SK-N-SH treated with all-trans-retinoic acid at 6 μM for 48 hours (cell line): ENCODE measurements around the gene PPP1R26.
"Not testable (repeated sequence)": the region's sequence is repeated elsewhere in the genome, so short reads cannot be mapped to it uniquely, and the experiment has no call there.

Experiments
- ATAC-seq: fragments of 200-7000 bp; cut with Tn5 transposase; 3 replicates; pipeline ENCODE4 v1.9.1; 2020; ENCODE audit warnings: mild to moderate bottlenecking, moderate library complexity
- CSDC2 ChIP-seq: fragments of 250-450 bp; sonication (Bioruptor Pico); IDR thresholded peaks from 2 replicates; pipeline ENCODE4 v1.5.0; 2020; ENCODE audit warnings: mild to moderate bottlenecking, moderate library complexity
- ESRRG ChIP-seq: fragments of 250-450 bp; sonication (Bioruptor Pico); IDR thresholded peaks from 2 replicates; pipeline ENCODE4 v1.6.1; 2021; ENCODE audit warnings: mild to moderate bottlenecking
- GLIS3 ChIP-seq: fragments of 250-450 bp; sonication (Bioruptor Pico); IDR thresholded peaks from 2 replicates; pipeline ENCODE4 v1.5.0; 2020; ENCODE audit warnings: mild to moderate bottlenecking, moderate library complexity
- OSR1 ChIP-seq: fragments of 250-450 bp; sonication (Bioruptor Pico); IDR thresholded peaks from 2 replicates; pipeline ENCODE4 v1.8.0; 2022; ENCODE audit warnings: moderate library complexity, mild to moderate bottlenecking, inconsistent platforms
- RARB ChIP-seq: fragments of 250-450 bp; sonication (Bioruptor Pico); IDR thresholded peaks from 2 replicates; pipeline ENCODE4 v1.8.0; 2021; ENCODE audit warnings: mild to moderate bottlenecking, moderate library complexity
- SNAI2 ChIP-seq: fragments of 250-450 bp; sonication (Bioruptor Pico); IDR thresholded peaks from 2 replicates; pipeline ENCODE4 v1.5.0; 2020; ENCODE audit warnings: mild to moderate bottlenecking, moderate library complexity
- TCF4 ChIP-seq: fragments of 250-450 bp; sonication (Bioruptor Pico); IDR thresholded peaks from 2 replicates; pipeline ENCODE4 v1.8.0; 2021; ENCODE audit warnings: mild to moderate bottlenecking, moderate library complexity, borderline replicate concordance
- ZFP30 ChIP-seq: fragments of 450-650 bp; formaldehyde crosslinking; IDR thresholded peaks from 2 replicates; pipeline ENCODE4 v1.5.0; 2022; ENCODE audit warnings: mild to moderate bottlenecking, moderate library complexity
- ZNF70 ChIP-seq: fragments of 450-650 bp; formaldehyde crosslinking; IDR thresholded peaks from 2 replicates; pipeline ENCODE4 v1.5.0; 2020; ENCODE audit warnings: mild to moderate bottlenecking, moderate library complexity
- ZNF8 ChIP-seq: fragments of 450-650 bp; formaldehyde crosslinking; IDR thresholded peaks from 2 replicates; pipeline ENCODE4 v1.5.0; 2020; ENCODE audit warnings: mild to moderate bottlenecking, moderate library complexity
- TF ChIP-seq, protein P1 (sequence below): fragments of 250-450 bp; sonication (Bioruptor Pico); IDR thresholded peaks from 2 replicates; pipeline ENCODE4 v1.8.0; 2020; ENCODE audit warnings: mild to moderate bottlenecking, moderate library complexity, borderline replicate concordance
- TF ChIP-seq, protein P2 (sequence below): fragments of 250-450 bp; sonication (Bioruptor Pico); IDR thresholded peaks from 2 replicates; pipeline ENCODE4 v1.5.1; 2020; ENCODE audit warnings: low read depth, mild to moderate bottlenecking, moderate library complexity
- TF ChIP-seq, protein P3 (sequence below): fragments of 250-450 bp; sonication (Bioruptor Pico); IDR thresholded peaks from 2 replicates; pipeline ENCODE4 v1.5.0; 2020; ENCODE audit warnings: mild to moderate bottlenecking, moderate library complexity
- TF ChIP-seq, protein P4 (sequence below): fragments of 250-450 bp; sonication (Bioruptor Pico); IDR thresholded peaks from 2 replicates; pipeline ENCODE4 v1.8.0; 2021; ENCODE audit warnings: low read depth, mild to moderate bottlenecking, moderate library complexity, borderline replicate concordance
- TF ChIP-seq, protein P5 (sequence below): fragments of 250-450 bp; sonication (Bioruptor Pico); IDR thresholded peaks from 2 replicates; pipeline ENCODE4 v1.5.1; 2021; ENCODE audit warnings: mild to moderate bottlenecking, moderate library complexity

PPP1R26 gene

DNA sequence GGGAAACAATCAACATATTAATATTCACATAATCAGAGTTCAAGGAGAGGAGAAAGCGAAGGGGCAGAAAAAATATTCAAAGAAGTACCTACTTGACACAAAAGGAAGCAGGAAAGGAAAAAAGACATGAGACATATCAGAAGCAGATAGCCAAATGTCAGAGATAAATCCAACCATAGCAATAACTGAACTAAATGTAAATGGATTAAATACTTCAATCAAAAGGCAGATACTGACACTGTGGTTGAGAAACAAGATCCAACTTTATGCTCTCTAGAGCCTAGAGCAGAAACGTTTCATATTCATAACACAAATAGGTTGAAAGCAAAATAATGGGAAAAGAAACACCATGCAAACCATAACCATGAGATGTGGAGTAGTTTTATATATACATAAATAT, 29.9 kb downstream of the PPP1R26 start:
- no peak for ATAC-seq

DNA sequence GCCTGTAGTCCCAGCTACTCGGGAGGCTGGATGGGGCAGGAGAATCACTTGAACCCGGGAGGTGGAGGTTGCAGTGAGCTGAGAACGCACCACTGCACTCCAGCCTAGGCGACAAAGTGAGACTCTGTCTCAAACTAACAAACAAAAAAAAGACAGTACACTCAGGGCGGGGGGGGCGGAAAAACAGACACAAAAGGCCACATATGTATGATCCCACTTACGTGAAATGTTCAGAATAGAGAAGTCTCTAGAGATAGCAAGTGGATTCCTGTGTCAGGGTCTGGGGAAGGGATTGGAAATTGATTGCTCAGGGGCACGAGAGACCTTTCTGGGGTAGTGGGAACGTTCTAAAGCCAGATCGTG, 32.6 kb downstream of the PPP1R26 start:
- no peak for ATAC-seq
- no peak for TF ChIP-seq SNAI2

More for the DNA sequence above, 29.9 kb downstream of the PPP1R26 start:
- TF ChIP-seq, protein P1, sequence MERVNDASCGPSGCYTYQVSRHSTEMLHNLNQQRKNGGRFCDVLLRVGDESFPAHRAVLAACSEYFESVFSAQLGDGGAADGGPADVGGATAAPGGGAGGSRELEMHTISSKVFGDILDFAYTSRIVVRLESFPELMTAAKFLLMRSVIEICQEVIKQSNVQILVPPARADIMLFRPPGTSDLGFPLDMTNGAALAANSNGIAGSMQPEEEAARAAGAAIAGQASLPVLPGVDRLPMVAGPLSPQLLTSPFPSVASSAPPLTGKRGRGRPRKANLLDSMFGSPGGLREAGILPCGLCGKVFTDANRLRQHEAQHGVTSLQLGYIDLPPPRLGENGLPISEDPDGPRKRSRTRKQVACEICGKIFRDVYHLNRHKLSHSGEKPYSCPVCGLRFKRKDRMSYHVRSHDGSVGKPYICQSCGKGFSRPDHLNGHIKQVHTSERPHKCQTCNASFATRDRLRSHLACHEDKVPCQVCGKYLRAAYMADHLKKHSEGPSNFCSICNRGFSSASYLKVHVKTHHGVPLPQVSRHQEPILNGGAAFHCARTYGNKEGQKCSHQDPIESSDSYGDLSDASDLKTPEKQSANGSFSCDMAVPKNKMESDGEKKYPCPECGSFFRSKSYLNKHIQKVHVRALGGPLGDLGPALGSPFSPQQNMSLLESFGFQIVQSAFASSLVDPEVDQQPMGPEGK (CRISPR knock-in tag): no peak
- TF ChIP-seq, protein P2, sequence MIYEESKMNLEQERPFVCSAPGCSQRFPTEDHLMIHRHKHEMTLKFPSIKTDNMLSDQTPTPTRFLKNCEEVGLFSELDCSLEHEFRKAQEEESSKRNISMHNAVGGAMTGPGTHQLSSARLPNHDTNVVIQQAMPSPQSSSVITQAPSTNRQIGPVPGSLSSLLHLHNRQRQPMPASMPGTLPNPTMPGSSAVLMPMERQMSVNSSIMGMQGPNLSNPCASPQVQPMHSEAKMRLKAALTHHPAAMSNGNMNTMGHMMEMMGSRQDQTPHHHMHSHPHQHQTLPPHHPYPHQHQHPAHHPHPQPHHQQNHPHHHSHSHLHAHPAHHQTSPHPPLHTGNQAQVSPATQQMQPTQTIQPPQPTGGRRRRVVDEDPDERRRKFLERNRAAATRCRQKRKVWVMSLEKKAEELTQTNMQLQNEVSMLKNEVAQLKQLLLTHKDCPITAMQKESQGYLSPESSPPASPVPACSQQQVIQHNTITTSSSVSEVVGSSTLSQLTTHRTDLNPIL: no peak
- TF ChIP-seq CSDC2 (CRISPR knock-in tag): no peak
- TF ChIP-seq, protein P3, sequence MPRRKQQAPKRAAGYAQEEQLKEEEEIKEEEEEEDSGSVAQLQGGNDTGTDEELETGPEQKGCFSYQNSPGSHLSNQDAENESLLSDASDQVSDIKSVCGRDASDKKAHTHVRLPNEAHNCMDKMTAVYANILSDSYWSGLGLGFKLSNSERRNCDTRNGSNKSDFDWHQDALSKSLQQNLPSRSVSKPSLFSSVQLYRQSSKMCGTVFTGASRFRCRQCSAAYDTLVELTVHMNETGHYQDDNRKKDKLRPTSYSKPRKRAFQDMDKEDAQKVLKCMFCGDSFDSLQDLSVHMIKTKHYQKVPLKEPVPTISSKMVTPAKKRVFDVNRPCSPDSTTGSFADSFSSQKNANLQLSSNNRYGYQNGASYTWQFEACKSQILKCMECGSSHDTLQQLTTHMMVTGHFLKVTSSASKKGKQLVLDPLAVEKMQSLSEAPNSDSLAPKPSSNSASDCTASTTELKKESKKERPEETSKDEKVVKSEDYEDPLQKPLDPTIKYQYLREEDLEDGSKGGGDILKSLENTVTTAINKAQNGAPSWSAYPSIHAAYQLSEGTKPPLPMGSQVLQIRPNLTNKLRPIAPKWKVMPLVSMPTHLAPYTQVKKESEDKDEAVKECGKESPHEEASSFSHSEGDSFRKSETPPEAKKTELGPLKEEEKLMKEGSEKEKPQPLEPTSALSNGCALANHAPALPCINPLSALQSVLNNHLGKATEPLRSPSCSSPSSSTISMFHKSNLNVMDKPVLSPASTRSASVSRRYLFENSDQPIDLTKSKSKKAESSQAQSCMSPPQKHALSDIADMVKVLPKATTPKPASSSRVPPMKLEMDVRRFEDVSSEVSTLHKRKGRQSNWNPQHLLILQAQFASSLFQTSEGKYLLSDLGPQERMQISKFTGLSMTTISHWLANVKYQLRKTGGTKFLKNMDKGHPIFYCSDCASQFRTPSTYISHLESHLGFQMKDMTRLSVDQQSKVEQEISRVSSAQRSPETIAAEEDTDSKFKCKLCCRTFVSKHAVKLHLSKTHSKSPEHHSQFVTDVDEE: no peak
- no peak for TF ChIP-seq TCF4 (CRISPR knock-in tag)
- no peak for TF ChIP-seq GLIS3 (CRISPR knock-in tag)
- no peak for TF ChIP-seq ZNF8 (CRISPR knock-in tag)

DNA sequence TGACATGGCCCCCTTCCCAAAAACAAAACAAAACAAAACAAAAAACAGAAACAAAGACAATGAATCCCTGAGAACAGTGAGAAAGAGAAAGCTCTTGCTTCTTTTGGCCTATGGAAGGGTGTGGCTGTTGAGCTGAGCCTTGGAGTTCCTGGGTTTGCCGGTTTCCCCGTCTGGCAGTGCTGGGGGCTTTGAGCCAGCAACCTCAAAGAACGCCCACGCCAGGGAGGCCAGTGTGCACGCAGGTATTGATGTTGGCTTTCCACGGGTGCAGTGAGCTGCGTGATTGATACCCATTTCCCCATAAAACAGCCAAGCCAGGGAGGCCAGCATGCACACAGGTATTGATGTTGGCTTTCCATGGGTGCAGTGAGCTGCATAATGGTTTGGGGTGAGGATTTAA, 33.3 kb downstream of the PPP1R26 start:
- ATAC-seq: no peak
- no peak for TF ChIP-seq GLIS3 (CRISPR knock-in tag)
- no peak for TF ChIP-seq ESRRG

DNA sequence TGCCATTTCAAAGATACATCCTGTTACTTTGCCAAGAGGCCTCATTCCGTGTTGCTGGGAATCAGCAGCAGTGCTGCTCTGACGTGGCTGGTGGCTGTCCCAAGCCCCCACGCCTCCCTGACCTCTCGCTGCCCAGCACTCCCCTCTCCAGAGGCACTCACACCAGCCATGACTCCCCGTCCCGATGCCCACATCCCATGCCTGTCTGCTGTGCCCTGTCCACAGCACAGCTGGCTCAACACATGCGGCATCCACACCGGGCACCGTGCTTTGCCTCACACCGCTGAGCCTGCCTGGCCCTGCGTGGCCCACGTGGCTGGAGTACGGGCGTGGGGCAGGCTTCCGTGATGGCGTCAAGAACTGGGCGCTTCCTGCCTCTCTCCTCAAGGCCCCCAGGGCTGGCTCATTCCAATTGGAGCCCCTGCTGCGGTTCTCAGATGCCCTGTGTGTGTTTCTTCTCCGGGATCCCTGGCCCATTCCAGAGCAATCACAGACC, 33.8 kb downstream of the PPP1R26 start:
- ATAC-seq: peak; percentile 16; the same call in 1 of the 3 replicates
- no peak for TF ChIP-seq TCF4 (CRISPR knock-in tag)
- no peak for TF ChIP-seq ZFP30 (CRISPR knock-in tag)
- no peak for TF ChIP-seq RARB
- TF ChIP-seq, protein P4, sequence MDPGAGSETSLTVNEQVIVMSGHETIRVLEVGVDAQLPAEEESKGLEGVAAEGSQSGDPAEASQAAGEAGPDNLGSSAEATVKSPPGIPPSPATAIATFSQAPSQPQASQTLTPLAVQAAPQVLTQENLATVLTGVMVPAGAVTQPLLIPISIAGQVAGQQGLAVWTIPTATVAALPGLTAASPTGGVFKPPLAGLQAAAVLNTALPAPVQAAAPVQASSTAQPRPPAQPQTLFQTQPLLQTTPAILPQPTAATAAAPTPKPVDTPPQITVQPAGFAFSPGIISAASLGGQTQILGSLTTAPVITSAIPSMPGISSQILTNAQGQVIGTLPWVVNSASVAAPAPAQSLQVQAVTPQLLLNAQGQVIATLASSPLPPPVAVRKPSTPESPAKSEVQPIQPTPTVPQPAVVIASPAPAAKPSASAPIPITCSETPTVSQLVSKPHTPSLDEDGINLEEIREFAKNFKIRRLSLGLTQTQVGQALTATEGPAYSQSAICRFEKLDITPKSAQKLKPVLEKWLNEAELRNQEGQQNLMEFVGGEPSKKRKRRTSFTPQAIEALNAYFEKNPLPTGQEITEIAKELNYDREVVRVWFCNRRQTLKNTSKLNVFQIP (CRISPR knock-in tag): no peak

DNA sequence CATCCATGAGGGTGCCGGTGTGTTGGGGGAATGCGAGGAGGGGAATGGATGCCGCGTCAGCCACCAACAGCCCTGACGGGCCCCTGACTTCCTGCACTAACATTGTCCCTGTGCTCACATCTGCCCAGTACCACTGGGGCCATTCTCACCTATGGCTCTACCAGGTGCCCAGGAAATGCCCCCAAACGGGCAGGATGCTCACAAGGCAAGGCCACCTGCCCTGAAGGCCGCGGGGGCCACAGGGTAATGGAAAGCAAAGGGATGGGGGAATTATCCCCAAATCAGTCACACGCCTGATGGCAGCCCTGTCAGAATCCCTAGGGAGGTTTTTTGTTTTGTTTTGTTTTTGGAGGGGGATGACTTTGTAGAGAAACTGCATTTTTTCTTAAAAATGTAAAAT, 34.3 kb downstream of the PPP1R26 start:
- ATAC-seq: not testable (repeated sequence)

DNA sequence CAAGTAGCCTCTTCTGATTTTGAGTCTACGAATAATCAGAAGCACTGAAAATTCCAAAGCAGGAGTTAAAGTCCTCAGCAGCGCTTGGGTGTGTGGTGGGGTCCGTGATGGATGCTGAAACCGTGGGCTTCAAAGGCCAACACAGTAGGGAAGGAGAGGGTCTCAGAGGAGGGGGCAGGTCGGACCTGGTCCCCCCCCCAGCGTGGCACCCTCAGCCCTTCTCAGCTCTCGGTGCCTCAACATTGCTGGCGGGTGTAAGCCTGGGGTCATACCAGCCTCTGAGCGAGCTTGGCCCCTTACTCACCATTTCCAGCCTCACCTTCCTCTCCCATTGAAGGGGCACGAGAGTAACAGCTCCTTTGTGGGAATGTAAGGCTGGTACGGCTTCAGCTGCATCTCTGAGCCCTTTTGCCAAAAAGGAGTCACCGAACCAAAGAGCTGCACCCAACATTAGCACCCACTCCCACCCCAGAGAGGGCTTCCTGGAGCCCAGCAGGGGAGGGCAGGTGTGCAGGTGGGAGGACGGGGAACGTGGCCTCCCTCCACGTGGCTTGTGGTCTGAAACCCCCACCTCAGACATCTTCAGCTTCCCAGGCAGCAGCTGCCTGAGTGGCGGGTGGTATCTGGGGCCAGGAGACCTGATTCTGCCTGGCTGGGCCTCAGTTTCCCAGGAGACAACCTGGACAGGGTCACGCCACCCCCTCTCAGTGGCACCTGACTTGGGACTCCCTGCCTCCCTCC, 34.9 kb downstream of the PPP1R26 start:
- ATAC-seq: no peak
- TF ChIP-seq SNAI2: no peak
- no peak for TF ChIP-seq OSR1
- no peak for TF ChIP-seq ESRRG
- no peak for TF ChIP-seq ZNF8 (CRISPR knock-in tag)
- TF ChIP-seq, protein P4 (CRISPR knock-in tag): no peak
- TF ChIP-seq, protein P5, sequence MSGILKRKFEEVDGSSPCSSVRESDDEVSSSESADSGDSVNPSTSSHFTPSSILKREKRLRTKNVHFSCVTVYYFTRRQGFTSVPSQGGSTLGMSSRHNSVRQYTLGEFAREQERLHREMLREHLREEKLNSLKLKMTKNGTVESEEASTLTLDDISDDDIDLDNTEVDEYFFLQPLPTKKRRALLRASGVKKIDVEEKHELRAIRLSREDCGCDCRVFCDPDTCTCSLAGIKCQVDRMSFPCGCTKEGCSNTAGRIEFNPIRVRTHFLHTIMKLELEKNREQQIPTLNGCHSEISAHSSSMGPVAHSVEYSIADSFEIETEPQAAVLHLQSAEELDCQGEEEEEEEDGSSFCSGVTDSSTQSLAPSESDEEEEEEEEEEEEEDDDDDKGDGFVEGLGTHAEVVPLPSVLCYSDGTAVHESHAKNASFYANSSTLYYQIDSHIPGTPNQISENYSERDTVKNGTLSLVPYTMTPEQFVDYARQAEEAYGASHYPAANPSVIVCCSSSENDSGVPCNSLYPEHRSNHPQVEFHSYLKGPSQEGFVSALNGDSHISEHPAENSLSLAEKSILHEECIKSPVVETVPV (CRISPR knock-in tag): no peak
- TF ChIP-seq ZNF70 (CRISPR knock-in tag): no peak
